Cardiac fibroblast (primary cell): ENCODE data around the gene ARHGEF33.

Experiments
- DNase-seq, 2 donors: peaks; one replicate each; pipeline versions ENCODE4 v3.0.0 to v3.0.0-alpha.2; 2010; ENCODE audit warnings: low read depth in 2 of 2
- H3K4me3 ChIP-seq, 2 donors: replicated peaks in 1 of 2; 1 replicate in 1 of 2; 2 replicates in 1 of 2; pipeline ENCODE4 v1.5.1; 2011; ENCODE audit warnings: low read depth in 2 of 2, low read length in 2 of 2, mild to moderate bottlenecking in 2 of 2, moderate library complexity in 1 of 2
- CTCF ChIP-seq: IDR thresholded peaks from one replicate; pipeline ENCODE4 v1.5.1; 2011; ENCODE audit warnings: low read depth, mild to moderate bottlenecking, low read length, inconsistent platforms

ARHGEF33 gene

DNA sequence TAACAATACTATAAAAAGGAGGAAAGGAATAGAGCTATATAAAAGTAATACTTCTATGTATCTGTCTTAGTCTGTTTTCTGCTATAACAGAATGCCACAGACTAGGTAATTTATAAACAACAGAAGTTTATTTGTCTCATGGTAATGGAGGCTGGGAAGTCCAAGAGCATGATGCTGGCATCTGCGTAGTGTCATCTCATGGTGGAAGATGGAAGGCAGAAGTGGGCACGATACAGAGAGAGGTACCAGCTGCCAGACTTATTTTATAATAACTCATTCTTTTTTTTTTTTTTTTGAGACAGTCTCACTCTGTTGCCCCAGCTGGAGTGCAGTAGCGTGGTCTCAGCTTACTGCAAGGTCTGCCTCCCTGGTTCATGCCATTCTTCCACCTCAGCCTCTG lies 18.2 kb upstream of the ARHGEF33 start:
- DNase-seq = no peak
- TF ChIP-seq CTCF = no peak
- no peak overlapping the region for H3K4me3 ChIP-seq

GRCh38 chr2:38873763-38874162 lies 15.9 kb upstream of the ARHGEF33 start:
- no peak for DNase-seq
- no peak for TF ChIP-seq CTCF
- H3K4me3 ChIP-seq = no peak overlapping the region

DNA sequence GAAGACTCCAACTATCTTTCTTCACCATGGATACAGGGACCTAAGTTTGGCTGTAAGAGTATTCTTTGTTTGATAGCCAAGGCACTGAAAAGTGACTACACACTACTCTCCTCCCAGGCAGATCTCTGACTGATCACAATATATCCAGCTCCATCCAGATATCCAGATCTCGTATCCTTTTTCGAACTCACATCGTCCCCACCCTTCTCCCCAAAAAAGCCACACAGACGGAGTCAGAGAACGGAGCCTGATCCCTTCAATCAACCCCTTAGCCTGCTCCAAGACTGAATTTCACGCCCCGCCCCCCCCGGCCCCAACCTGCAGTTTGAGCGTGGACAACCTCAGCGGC lies 14.5 kb upstream of the ARHGEF33 start:
- DNase-seq = no peak
- H3K4me3 ChIP-seq = peak overlapping the region; percentile 92 to 98
- TF ChIP-seq CTCF = no peak

DNA sequence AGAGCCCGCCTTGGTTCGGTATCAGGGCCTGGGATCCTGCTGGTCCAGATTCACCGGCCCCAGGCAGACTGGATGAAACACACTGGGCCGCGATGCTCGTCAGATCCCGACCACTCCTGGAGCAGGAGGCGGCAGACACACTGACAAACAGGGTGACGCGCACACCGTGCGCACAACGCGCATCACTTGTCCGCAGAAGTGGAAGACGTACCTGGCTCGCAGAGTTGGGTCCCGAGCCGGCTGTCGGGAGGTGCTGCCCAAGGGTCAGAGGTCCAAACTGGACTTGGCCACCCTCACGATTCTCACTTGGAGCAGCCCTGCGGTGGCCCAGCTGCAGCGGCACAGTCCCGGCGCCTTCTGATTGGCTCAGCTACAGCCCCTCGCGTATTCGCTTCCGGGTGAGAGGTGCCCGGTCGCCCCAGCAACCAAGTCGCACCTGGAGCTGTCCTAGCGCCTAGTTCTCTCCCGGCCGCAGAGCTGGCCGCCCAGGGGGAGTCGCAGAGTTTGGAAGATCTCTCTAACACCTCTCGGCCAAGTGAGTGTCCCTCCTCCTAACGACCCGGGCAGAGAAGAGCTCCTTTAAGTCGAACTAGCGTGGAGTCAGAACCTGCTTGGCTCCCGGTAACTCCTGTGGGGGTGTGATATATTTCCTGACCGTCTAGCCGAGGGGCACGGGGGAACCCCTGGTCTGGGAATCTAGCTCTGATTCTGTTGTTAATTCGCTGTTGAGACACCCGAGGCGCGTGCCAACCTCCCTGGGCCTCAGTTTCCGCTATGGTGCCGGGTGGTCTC lies 13.9 kb upstream of the ARHGEF33 start, which contains the start of the genes DHX57 and MORN2:
Gene DHX57 (minus strand): TSS at position 359 of the 792 bp plus-strand sequence. CDS start 7,529 bp downstream, outside the sequence.
Gene MORN2 (plus strand): TSS at position 401 of the 792 bp plus-strand sequence.
- peak; percentile 84 for DNase-seq
- peak within 1 kb of the TSS; percentile 92 to 98 for H3K4me3 ChIP-seq
- TF ChIP-seq CTCF = no peak

DNA sequence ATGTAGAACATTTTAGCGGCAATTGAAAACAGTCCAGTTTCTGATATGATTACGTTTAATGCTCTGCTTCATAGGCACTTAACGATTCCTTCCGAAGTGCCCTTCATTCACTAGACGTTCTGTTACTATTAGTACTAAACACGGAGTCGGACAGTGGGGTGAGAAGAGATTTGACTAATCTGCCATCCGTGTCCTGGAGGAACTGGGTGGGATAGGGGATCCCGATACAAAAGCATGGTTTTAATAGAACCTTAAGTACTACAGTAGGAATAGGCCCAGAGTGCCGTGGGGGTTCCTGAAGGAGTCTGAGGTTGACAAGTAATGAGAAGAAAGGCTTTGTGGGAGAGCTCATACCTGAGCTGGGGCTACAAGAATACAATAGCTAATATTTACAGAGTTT lies 13.3 kb upstream of the ARHGEF33 start:
- DNase-seq = no peak
- TF ChIP-seq CTCF = no peak
- peak overlapping the region; percentile 92 to 98 for H3K4me3 ChIP-seq

DNA sequence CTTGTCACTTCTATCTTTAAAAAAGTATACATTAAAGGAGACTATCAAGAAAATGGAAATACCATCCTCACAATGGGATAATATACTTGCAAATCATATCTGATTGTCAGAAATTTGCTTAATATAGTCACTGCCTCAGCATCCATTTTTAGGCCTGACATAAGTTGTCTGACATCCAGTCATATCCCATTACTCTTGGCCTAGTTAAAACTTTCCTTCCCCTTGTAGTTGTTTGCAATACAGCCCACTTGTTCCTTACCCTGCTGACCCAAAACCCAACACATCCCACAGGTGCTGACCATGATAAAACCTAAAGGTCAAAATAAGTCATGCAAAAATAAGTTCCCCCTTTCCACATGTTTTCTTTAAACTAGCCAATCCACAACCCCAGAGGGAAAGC lies 3.6 kb upstream of the ARHGEF33 start:
- no peak overlapping the region for H3K4me3 ChIP-seq
- no peak for TF ChIP-seq CTCF
- no peak for DNase-seq

DNA sequence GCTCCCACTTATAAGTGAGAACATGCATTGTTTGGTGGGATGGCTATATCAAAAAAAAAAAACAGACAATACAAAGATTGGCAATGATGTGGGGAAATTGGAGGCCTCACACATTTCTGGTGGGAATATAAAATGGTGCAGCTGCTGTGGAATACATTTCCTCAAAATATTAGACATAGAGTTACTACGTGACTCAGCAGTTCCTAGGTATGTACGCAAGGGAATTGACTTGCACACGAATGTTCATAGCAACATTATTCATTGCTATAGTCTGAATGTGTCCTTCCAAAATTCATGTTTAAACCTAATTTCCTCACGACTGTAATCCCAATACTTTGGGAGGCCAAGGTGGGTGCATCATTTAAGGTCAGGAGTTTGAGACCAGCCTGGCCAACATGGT lies 2.3 kb upstream of the ARHGEF33 start:
- DNase-seq = no peak
- H3K4me3 ChIP-seq = no peak overlapping the region
- TF ChIP-seq CTCF = no peak
